ENCODE results near the gene APPL2.

Gene APPL2

GRCh38 chr12:105262461-105263184 is 26.6 kb upstream of the APPL2 start:
- no peaks in the 10 kb centered on the region for H3K4me1 ChIP-seq (ENCODE audit: insufficient read depth, low read length, severe bottlenecking)
- no peak overlapping the region for H3K27ac ChIP-seq (ENCODE audit: low read depth, low read length, poor library complexity, severe bottlenecking)
- H3K4me3 ChIP-seq (ENCODE audit: low read depth, low read length, poor library complexity, severe bottlenecking) = no peak overlapping the region
- H3K4me2 ChIP-seq (ENCODE audit: low read length) = no peak overlapping the region
- H3F3A ChIP-seq (ENCODE audit: insufficient read depth, low read length) = no peaks in the 10 kb centered on the region
- H3K36me3 ChIP-seq (ENCODE audit: insufficient read depth, low read length) = no peaks in the 10 kb centered on the region
- TF ChIP-seq EZH2 (IDR thresholded peaks at IDR 0.05; ENCODE audit: borderline replicate concordance, low read length) (no peak), CTCF (IDR thresholded peaks at IDR 0.05; ENCODE audit: low read length) (no peak)
- no peaks in the 10 kb centered on the region for H4K20me1 ChIP-seq (ENCODE audit: insufficient read depth, low read length)
- H3K9ac ChIP-seq (ENCODE audit: low read length) = no peak overlapping the region
- no peaks in the 10 kb centered on the region for H3K27me3 ChIP-seq (ENCODE audit: insufficient read depth, low read length)
- no peak overlapping the region for H2AFZ ChIP-seq (ENCODE audit: low read length)
- no peaks in the 10 kb centered on the region for H3K9me2 ChIP-seq (ENCODE audit: low read depth, low read length)
- H3K9me3 ChIP-seq (ENCODE audit: low read length) = no peaks in the 10 kb centered on the region
- H3K79me2 ChIP-seq (ENCODE audit: insufficient read depth, low read length) = no peaks in the 10 kb centered on the region

- no peak overlapping the region for H2AFZ ChIP-seq (ENCODE audit: low read length)
- no peaks in the 10 kb centered on the region for H3K9me2 ChIP-seq (ENCODE audit: low read depth, low read length)
- no peaks in the 10 kb centered on the region for H3F3A ChIP-seq (ENCODE audit: insufficient read depth, low read length)
- no peak overlapping the region for H3K4me2 ChIP-seq (ENCODE audit: low read length)
- no peaks in the 10 kb centered on the region for H3K27me3 ChIP-seq (ENCODE audit: insufficient read depth, low read length)
- no peaks in the 10 kb centered on the region for H3K9me3 ChIP-seq (ENCODE audit: low read length)
- no peaks in the 10 kb centered on the region for H3K4me1 ChIP-seq (ENCODE audit: insufficient read depth, low read length, severe bottlenecking)
- H3K27ac ChIP-seq (ENCODE audit: low read depth, low read length, poor library complexity, severe bottlenecking) = no peak overlapping the region
- no peaks in the 10 kb centered on the region for H3K79me2 ChIP-seq (ENCODE audit: insufficient read depth, low read length)
- no peak overlapping the region for H3K9ac ChIP-seq (ENCODE audit: low read length)
- no peak overlapping the region for H3K4me3 ChIP-seq (ENCODE audit: low read depth, low read length, poor library complexity, severe bottlenecking)
- TF ChIP-seq EZH2 (IDR thresholded peaks at IDR 0.05; ENCODE audit: borderline replicate concordance, low read length) = no peak
- no peak for TF ChIP-seq CTCF (IDR thresholded peaks at IDR 0.05; ENCODE audit: low read length)
- H3K36me3 ChIP-seq (ENCODE audit: insufficient read depth, low read length) = no peaks in the 10 kb centered on the region
- H4K20me1 ChIP-seq (ENCODE audit: insufficient read depth, low read length) = no peaks in the 10 kb centered on the region
Observed at GRCh38 chr12:105261010-105261409, 25.0 kb upstream of the APPL2 start.

GRCh38 chr12:105259226-105259625 is 23.3 kb upstream of the APPL2 start:
- H3K79me2 ChIP-seq (ENCODE audit: insufficient read depth, low read length) = no peaks in the 10 kb centered on the region
- H2AFZ ChIP-seq (ENCODE audit: low read length) = no peak overlapping the region
- H3K4me1 ChIP-seq (ENCODE audit: insufficient read depth, low read length, severe bottlenecking) = no peaks in the 10 kb centered on the region
- no peak overlapping the region for H3K4me3 ChIP-seq (ENCODE audit: low read depth, low read length, poor library complexity, severe bottlenecking)
- H3K9ac ChIP-seq (ENCODE audit: low read length) = no peak overlapping the region
- no peaks in the 10 kb centered on the region for H3F3A ChIP-seq (ENCODE audit: insufficient read depth, low read length)
- no peaks in the 10 kb centered on the region for H3K27me3 ChIP-seq (ENCODE audit: insufficient read depth, low read length)
- H3K9me2 ChIP-seq (ENCODE audit: low read depth, low read length) = no peaks in the 10 kb centered on the region
- no peaks in the 10 kb centered on the region for H3K36me3 ChIP-seq (ENCODE audit: insufficient read depth, low read length)
- H3K9me3 ChIP-seq (ENCODE audit: low read length) = no peaks in the 10 kb centered on the region
- no peak overlapping the region for H3K27ac ChIP-seq (ENCODE audit: low read depth, low read length, poor library complexity, severe bottlenecking)
- no peaks in the 10 kb centered on the region for H4K20me1 ChIP-seq (ENCODE audit: insufficient read depth, low read length)
- H3K4me2 ChIP-seq (ENCODE audit: low read length) = no peak overlapping the region
- no peak for TF ChIP-seq EZH2 (IDR thresholded peaks at IDR 0.05; ENCODE audit: borderline replicate concordance, low read length)
- TF ChIP-seq CTCF (IDR thresholded peaks at IDR 0.05; ENCODE audit: low read length) = no peak

All from OCI-LY1 (cell line).